Lung (tissue), 12 donors: ENCODE results near the gene CFAP54. TPM values are rescaled to one million over a fixed set of nuclear protein-coding genes. Genes with fewer than 3 reads are reported as not detected.

Experiments
- ATAC-seq: fragments of 200-7000 bp; cut with Tn5 transposase; one replicate; pipeline ENCODE4 v1.9.1; 2020; ENCODE audit warnings: moderate number of reproducible peaks; ENCODE audit not compliant: insufficient read depth, low FRiP score
- DNase-seq, 3 donors: peaks; one replicate each; pipeline ENCODE4 v3.0.0-alpha.2; 2013 to 2017
- H3K27ac ChIP-seq, 2 donors: one replicate each; pipeline ENCODE4 v1.5.1; 2013; ENCODE audit warnings: mild to moderate bottlenecking in 2 of 2, moderate library complexity in 2 of 2, control low read depth in 1 of 2, inconsistent platforms in 1 of 2, low read depth in 1 of 2, low read length in 1 of 2
- H3K27me3 ChIP-seq, 3 donors: one replicate each; pipeline ENCODE4 v1.5.1; 2013; ENCODE audit warnings: low read length in 2 of 3; ENCODE audit not compliant: control insufficient read depth in 3 of 3, insufficient read depth in 3 of 3
- H3K36me3 ChIP-seq, 4 donors: one replicate each; pipeline ENCODE4 v1.5.1; 2013; ENCODE audit warnings: low read length in 4 of 4, mild to moderate bottlenecking in 1 of 4, moderate library complexity in 1 of 4; ENCODE audit not compliant: control insufficient read depth in 4 of 4, insufficient read depth in 4 of 4
- H3K4me1 ChIP-seq, 5 donors: one replicate each; pipeline ENCODE4 v1.5.1; 2013; ENCODE audit warnings: low read length in 5 of 5, mild to moderate bottlenecking in 2 of 5, moderate library complexity in 1 of 5; ENCODE audit not compliant: control insufficient read depth in 5 of 5, insufficient read depth in 5 of 5
- H3K4me3 ChIP-seq: one replicate; pipeline ENCODE4 v1.5.1; 2013; ENCODE audit warnings: mild to moderate bottlenecking, control low read depth, moderate library complexity
- H3K9ac ChIP-seq, 2 donors: one replicate each; pipeline ENCODE4 v1.5.1; 2013; ENCODE audit warnings: low read length in 2 of 2, control low read depth in 1 of 2; ENCODE audit not compliant: insufficient read depth in 1 of 2
- H3K9me3 ChIP-seq, 4 donors: one replicate each; pipeline ENCODE4 v1.5.1; 2013; ENCODE audit warnings: low read length in 3 of 4, mild to moderate bottlenecking in 1 of 4, moderate library complexity in 1 of 4; ENCODE audit not compliant: control insufficient read depth in 4 of 4, insufficient read depth in 3 of 4
- WGBS, 2 donors: extraction: QIAGEN DNeasy Blood & Tissue Kit; methylation state at CpG; one replicate each; pipeline ENCODE4 v1.1.7; 2013; 5-methylcytosine and 5-hydroxymethylcytosine counted together
- polyA plus RNA-seq, 2 donors: library from polyadenylated mRNA; stranded (reverse); fragments of 200-250 nt; gene quantifications; one replicate each; pipeline ENCODE4 v1.2.1, GENCODE V29; 2013
- total RNA-seq, 2 donors: library from RNA; depleted of rRNA in 1 of 2; stranded (reverse); fragments of >200 nt in 1 of 2; gene quantifications; one replicate each; pipeline ENCODE4 v1.2.1, GENCODE V29; 2014 to 2021
- TF ChIP-seq, protein P1 (sequence below): IDR thresholded peaks from 2 replicates; pipeline ENCODE4 v1.5.1; 2012; ENCODE audit warnings: mild to moderate bottlenecking; ENCODE audit errors: control extremely low read depth, extremely low read depth
- donor health status: control.
- donor health status: control.
- donor health status: Bipolar disorder and iron deficiency.
- donor health status: healthy.
- donor health status: DM: yes; HTN: yes; CAD: no.

Gene CFAP54
- total and polyA plus RNA-seq, 4 donors = 0.80 to 35.4 (median 8.2) TPM

DNA sequence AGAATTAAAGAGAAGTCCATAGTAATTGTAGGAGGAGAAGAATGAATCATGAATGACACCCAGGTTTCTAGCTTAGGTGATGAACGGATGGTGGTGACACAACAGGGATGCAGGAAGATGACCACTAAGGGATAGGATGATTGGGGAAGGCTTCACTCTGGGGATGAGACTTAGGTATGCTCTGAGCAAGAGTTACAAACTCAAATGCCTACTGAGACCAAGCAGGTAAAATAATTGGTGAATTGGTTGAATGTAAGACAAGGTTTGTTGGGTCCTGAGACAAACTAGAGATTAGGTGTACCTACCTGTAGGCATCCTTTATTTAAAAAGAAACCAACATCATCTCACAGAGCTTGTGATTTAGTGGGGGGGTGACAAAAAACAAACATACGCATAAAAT, 116.3 kb downstream of the CFAP54 start:
- Histone ChIP-seq H3K36me3 (no peaks in the 10 kb centered on the region), H3K9ac (no peak overlapping the region), H3K9me3 (peaks cover 0 to 9% (median 0%) of the 10 kb centered on the region in 4 donors), H3K4me3 (no peak overlapping the region), H3K27me3 (no peaks in the 10 kb centered on the region), H3K27ac (no peak overlapping the region), H3K4me1 (no peaks in the 10 kb centered on the region)
- TF ChIP-seq, protein P1, sequence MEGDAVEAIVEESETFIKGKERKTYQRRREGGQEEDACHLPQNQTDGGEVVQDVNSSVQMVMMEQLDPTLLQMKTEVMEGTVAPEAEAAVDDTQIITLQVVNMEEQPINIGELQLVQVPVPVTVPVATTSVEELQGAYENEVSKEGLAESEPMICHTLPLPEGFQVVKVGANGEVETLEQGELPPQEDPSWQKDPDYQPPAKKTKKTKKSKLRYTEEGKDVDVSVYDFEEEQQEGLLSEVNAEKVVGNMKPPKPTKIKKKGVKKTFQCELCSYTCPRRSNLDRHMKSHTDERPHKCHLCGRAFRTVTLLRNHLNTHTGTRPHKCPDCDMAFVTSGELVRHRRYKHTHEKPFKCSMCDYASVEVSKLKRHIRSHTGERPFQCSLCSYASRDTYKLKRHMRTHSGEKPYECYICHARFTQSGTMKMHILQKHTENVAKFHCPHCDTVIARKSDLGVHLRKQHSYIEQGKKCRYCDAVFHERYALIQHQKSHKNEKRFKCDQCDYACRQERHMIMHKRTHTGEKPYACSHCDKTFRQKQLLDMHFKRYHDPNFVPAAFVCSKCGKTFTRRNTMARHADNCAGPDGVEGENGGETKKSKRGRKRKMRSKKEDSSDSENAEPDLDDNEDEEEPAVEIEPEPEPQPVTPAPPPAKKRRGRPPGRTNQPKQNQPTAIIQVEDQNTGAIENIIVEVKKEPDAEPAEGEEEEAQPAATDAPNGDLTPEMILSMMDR = no peak
- no peak for ATAC-seq
- DNase-seq = no peak
- WGBS, 2 donors = 95% methylated on average over 2 of the region's 2 CpGs

DNA sequence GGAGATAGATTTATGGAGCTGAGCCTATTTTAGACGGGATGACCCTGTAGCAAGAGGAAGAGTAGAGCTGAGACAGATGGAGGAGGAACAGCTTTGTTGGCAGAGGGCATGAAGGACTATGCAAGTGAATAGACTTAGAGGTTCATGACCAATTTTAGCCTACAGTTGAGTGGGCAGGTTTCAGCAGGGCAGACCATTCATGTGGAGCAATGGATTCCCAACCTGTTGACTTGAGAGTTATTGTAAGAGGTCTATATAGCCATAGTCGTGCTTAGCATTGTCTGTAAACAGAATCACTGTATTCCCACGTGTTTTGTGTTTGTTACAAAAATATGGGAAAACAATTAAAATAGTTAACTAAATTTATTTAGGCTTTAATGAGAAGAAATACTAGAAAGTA, 116.8 kb downstream of the CFAP54 start:
- H3K27ac ChIP-seq = no peak overlapping the region
- H3K4me3 ChIP-seq = no peak overlapping the region
- H3K27me3 ChIP-seq = no peaks in the 10 kb centered on the region
- 68 to 84% methylated on average over 3 of the region's 3 CpGs for WGBS, 2 donors
- no peaks in the 10 kb centered on the region for H3K4me1 ChIP-seq
- H3K9ac ChIP-seq = no peak overlapping the region
- no peaks in the 10 kb centered on the region for H3K36me3 ChIP-seq
- TF ChIP-seq, protein P1 = no peak
- no peak for DNase-seq
- H3K9me3 ChIP-seq = peaks cover 0 to 10% (median 0%) of the 10 kb centered on the region in 4 donors
- no peak for ATAC-seq

DNA sequence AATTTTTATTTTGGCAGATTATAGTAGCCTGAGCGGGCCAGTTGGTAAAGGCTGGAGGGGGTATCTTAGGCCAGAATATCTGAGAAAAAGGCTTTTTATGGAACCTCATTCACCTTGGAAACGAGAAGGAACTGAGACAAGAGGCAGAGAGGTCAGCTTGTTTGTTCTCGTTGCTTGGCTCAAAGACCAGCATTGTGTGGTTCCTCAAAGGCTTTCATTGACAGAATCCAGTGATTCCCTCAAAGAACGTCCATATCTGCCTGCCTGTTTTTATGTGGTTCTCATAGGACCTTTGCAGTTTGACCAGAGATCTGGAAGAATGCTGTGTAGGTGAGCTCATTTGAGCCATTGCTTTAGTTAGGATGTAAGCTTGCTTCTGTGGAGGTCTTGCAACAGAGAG, 117.3 kb downstream of the CFAP54 start:
- H3K4me1 ChIP-seq = no peaks in the 10 kb centered on the region
- H3K27ac ChIP-seq = no peak overlapping the region
- H3K4me3 ChIP-seq = no peak overlapping the region
- H3K27me3 ChIP-seq = no peaks in the 10 kb centered on the region
- no peaks in the 10 kb centered on the region for H3K36me3 ChIP-seq
- no peak overlapping the region for H3K9ac ChIP-seq
- H3K9me3 ChIP-seq = peaks cover 0 to 10% (median 0%) of the 10 kb centered on the region in 4 donors
- TF ChIP-seq, protein P1 = no peak
- DNase-seq (no peak), ATAC-seq (no peak)
- WGBS, 2 donors = 82 to 83% methylated on average over 4 of the region's 4 CpGs

DNA sequence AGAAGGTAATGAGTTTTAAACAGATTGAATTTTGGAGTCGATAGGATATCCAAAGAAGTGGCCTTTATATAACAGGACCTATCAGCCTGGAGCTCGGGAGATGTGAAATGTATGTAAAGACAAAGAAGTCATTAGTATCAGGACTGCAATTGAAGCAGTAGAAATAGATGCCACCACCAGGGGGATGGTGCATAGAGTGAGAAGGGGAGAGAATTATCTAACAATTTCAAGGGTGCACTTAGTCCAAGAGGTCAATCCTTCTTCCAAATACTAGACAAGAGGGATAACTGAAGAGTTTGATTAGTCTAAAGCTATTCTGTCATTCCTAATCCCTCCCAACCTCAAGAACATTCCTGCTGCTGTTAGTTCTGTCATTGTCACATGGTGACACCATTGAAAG, 127.8 kb downstream of the CFAP54 start:
- DNase-seq (no peak), ATAC-seq (no peak)
- 85 to 91% methylated on average over 2 of the region's 2 CpGs for WGBS, 2 donors
- Histone ChIP-seq H3K36me3 (no peaks in the 10 kb centered on the region), H3K9ac (no peak overlapping the region), H3K4me3 (no peak overlapping the region), H3K27me3 (no peaks in the 10 kb centered on the region), H3K9me3 (no peaks in the 10 kb centered on the region), H3K27ac (no peak overlapping the region), H3K4me1 (no peaks in the 10 kb centered on the region)
- TF ChIP-seq, protein P1 = no peak
